Ramos (cell line): ENCODE measurements around the gene NOTCH1.

Source experiments
- in situ Hi-C: fragments of 300-500 bp; cut with MboI; formaldehyde crosslinking; loops from one replicate; pipeline ENCODE4 v1.14.3; 2022; ENCODE audit warnings: low sequenced_read_pairs; ENCODE audit not compliant: unreplicated experiment

Gene NOTCH1

DNA sequence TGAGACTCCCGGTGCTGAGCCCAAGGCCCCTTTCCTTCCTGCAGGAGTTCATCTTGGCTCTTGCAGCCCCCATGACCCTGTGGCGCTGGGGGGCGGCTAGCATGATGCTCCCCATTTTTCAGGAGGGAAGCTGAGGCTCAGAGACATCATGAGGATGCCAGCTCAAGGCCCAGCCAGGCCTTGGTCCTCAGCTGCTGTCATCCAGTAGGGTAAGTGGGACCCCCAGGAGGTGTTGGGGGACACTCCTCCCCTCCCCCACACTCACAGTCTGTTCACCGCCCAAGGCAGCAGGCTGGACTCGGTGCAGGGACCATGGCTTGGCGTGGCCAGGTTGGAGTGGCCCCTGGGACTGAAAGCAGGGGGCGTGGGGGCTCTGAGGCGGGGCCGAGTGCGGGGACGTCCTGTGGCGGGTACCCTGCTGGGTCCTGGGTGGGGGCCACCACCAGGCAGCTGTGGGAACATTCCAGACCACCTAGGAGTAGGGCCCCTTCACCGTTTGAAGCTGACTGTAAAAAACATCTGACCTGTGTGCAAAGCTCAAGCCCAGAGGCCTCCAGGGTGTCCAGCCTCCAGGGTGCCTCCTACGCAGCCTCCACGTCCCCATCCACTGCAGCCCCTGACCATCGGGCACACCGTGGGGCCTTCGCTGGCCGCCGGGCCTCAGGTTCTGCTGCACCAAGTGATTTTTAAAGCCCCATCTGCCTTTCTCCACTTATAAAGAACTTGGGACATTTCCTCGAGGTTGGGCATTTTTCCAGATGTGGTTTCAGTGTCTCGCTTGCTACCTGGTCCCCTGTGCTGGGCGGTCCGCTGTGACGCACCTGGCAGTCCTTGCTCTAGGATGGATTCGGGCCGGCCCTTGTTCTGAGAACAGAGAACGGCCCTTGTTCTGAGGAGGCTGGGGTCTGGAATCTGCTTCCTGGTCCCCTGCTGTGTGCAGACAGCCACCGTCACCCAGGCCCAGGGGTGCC is 3.4 kb upstream of the NOTCH1 start:
- in situ Hi-C loops = no loop called here

DNA sequence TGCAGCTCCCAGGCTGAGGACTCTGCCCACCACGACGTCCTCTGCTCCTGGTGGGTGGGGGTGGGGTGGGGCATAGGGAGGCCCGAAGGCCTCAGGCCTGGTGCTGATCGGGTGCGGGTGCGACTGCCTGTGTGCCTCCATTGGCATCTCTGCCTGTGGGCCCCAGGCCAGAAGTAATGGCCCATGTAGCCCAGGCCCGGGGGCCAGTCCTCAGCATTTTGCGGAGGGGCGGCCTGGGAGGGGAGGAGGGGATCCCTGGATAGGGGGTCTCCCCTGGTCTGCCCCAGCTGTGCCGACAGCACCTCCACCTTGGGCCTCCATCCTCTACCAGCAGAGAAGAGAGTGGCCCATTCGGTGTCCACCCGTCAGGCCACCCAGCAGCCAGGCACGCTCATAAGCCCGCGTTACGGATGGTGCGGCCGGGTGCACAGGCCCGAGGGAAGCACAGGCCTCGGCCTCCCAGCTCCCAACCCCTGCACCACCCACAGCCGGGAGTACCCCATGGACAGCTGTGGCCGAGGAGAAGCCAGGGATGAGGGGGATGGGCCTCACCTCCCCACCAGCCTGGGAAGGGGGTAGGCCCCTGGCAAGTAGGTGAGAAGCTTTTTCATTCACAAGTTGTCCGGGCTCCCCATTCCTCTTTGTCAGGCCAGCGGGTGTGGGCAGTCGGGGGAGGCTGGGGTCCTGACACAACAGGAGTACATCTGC is 1.8 kb upstream of the NOTCH1 start:
- in situ Hi-C loops = no loop called here

DNA sequence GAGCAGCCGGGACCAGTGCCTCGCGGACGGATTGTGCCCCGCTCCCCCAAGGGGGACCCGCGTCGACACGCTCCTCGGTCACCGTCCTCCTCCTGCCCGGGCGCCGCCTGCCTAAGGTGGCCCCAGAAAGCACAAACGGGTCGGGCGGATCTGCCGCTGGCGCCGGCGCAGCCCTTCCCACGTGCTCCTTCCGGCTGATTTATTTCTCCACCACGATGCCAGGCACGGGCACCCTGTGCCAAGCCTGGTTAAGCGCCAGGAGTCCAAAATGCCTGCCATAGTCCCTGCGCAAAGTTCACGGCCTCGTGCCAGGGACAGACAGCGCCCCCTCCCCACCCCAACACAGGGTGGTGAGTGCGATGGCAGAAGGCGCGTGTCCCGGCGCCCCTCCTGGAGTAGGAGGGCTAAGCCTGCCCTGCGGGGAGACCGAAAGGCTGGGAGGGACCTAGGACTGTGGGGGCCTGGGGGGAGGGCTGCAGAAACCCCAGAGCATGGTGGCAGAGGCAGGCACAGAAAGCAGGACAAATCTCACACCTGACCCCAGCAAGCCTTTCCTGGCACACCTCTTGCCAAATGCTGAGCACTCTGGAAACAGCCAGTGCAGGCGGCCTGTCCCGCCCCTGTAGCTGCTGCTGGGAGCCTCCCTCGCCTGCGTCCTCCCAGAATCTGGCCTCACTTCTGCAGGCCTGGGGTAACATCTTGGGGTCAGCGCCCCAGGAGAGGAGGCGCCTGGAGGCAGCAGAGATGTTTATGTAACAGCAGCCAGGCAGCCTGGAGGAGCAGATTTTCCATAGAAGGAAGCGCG is 1.1 kb upstream of the NOTCH1 start:
- in situ Hi-C loops = no loop called here

DNA sequence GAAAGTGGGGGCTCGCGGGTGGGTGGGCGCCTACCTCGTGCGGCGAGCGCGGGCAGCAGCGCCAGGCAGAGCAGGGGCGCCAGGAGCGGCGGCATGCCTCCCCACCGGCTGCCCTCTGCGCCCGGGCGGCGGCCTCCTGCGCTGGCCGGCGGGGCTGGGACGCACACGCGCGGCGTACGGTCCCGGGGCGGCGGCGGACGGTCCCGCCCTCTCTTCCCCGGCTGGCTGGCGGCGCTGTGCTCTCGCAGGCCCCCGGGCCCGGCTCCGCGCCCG is 220 bp downstream of the NOTCH1 start:
- in situ Hi-C loops = no loop called here

DNA sequence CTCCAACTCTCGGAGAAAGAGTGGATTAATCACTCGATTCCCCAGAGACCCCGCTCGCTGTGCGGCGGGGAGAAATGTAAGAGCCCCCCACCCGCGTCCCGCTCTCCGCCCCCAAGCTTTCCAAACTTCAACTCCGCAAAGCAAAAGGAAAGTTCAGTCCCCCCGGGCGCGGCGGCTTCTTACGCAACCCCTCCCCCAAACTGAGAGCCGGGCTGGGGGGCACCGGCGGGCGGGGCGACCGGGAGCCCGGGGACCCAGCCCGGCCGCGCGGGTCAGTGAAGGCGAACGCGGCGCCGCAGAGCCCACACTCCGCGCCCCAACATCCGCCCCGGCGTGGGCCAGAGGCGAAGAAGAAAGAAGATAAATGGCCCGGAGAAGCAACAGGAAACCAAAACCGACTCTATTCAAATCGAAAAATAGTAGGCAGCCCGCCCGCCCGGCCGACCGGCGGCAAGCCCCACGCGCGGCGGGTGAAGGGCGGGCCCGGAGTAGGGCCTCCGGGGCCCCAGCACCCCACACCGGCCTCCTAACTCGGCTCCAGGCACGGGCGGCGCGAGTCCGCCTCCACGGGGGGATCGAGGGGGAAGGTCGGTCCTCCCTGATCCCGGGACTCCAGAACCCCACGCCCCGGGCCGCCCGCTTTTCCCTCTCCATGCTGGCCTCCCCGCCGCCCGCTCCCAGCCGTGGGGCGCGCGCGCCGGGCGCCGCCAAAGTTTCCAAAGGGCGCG is 720 bp downstream of the NOTCH1 start:
- in situ Hi-C loops = no loop called here

DNA sequence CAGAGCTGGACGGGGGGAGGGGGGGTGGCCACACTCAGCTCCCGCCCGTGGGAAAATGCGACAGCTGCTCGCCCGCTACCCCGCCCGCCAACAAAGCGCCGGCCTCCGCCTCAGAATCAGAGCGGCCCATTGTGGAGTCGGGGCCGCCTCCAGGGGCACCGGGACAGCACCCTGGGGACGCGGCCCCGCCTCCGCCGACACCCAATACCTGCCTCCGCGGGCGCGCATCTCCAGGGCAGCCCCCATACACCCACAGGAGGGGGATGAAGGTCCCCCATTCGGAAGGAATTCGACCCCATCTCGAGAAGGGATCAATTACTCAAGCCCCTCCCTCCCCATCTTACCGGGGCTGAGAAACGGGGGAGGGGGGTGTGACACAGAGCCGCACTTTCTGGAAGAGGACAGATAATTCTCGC is 1.3 kb downstream of the NOTCH1 start:
- in situ Hi-C loops = no loop called here

DNA sequence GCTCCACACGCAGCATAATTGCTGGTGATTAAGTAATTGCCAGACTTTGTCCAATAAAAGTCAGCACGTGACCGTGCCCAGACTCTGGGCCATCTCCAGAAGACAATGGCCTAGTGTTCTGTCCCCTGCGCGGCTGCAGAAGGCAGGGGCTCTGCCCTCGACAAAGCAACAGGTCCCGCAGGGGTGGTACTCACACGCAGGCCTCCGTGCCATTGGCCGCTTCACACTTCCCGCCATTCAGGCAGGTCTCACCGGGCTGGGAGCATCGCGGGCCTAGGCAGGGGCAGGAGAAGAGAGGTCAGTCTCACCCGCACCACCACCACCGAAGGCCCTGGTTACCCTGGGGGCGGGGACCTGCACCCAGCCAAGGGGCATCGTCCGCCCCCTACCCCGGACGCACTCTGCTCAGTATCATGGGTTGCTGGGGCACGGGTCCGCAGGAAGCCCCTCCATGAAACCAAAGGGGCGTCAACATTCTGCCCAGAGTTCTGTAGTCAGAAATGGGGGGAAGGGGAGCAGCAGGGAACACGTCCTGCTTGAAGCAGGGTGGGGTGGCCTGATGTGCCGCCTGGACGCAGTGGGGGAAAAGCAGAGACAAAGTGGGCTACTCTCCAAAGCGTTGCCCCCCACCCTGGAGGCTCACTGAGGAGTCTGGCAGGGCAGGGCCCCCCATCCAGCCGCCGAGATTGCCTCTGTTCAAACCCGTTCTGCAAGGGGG is 1.9 kb downstream of the NOTCH1 start:
- in situ Hi-C loops = no loop called here

DNA sequence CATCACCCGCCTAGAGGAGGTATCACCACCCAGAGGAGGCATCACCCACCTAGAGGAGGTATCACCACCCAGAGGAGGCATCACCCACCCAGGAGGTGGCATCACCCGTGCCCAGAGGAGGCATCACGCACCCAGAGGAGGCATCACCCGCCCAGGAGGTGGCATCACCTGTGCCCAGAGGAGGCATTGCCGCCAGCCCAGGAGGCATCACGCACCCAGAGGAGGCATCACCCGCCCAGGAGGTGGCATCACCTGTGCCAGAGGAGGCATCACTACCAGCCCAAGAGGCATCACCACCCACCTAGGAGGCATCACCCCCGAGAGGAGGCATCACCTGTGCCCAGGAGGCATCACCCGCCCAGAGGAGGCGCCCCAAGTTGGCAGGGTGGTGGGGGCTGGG is 2.6 kb downstream of the NOTCH1 start:
- in situ Hi-C loops = no loop called here

DNA sequence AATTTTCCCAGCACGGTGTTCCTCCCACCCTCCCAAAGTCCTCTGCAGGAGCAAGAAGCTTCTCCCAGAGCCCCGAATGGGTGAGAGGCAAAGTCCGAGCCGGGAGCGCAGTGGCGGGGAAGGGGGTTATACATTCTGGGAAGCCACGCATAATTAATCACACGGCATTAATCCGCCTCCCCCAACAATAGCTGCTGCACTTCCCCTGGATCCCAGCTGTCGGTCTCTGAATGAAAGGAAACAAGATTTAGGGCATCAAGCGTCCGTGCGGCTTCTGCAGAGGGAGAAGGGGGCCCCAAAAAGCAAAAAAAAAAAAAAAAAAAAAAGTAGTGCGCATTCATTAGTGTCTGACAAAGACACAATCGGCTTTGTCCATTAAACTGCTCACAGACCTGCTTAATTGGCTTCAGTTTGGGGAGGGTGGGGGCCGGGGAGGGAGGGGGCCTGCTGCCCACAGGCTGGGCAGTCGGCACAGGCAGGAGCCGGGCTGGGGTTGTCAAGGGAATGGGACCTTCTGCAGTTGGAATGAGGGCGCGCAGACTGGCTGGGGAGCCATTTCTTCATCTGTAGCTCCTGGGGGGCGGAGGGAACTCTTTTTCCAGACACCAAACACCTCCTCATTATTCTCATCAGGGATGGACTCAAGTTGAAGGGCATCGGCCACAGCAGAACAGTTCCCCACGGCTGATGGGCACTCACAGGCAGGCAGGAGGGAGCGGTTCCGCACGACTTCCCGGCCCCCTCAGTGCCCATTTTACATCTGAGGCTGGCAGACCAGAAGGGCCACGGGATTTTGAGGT is 3.4 kb downstream of the NOTCH1 start:
- in situ Hi-C loops = no loop called here

DNA sequence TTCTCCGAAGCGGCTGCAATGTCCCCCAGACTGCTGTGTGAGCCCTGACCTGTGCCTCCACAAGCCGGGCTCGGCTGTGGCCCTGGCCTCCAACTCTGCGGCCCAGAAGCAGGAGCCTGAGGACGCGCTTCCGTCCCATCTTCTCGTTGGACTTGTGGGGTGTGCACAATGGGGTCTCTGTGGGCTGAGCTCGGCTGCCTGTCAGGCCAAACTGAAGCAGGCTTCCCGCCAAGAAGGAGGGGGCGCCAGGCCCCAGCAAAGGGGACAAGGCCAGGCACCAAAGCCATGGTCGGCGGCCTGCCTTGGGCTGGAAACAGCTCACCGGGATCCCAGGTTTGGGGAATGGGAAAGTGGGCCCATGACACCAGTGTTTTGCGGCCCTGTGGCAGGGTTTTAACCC is 4.1 kb downstream of the NOTCH1 start:
- in situ Hi-C loops = no loop called here

DNA sequence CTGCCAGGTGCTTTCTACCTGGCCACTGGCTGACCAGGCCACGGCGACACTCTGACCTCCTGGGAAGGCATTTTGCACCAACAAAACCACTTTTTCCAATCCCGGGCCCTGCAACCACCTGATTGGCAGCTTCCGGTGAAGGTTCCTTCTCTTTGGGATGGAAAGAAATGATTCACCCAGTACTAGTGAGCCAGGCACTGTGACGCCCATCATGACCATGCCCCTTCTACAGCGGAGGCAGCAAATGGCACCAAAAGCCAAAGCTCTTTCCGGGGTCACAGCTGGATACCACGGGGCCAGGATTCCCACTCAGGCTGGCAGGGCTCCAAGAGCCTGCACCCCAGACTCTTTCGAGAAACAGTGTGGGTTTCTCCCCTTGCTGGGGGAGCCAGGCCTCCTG is 4.7 kb downstream of the NOTCH1 start:
- in situ Hi-C loops = no loop called here

DNA sequence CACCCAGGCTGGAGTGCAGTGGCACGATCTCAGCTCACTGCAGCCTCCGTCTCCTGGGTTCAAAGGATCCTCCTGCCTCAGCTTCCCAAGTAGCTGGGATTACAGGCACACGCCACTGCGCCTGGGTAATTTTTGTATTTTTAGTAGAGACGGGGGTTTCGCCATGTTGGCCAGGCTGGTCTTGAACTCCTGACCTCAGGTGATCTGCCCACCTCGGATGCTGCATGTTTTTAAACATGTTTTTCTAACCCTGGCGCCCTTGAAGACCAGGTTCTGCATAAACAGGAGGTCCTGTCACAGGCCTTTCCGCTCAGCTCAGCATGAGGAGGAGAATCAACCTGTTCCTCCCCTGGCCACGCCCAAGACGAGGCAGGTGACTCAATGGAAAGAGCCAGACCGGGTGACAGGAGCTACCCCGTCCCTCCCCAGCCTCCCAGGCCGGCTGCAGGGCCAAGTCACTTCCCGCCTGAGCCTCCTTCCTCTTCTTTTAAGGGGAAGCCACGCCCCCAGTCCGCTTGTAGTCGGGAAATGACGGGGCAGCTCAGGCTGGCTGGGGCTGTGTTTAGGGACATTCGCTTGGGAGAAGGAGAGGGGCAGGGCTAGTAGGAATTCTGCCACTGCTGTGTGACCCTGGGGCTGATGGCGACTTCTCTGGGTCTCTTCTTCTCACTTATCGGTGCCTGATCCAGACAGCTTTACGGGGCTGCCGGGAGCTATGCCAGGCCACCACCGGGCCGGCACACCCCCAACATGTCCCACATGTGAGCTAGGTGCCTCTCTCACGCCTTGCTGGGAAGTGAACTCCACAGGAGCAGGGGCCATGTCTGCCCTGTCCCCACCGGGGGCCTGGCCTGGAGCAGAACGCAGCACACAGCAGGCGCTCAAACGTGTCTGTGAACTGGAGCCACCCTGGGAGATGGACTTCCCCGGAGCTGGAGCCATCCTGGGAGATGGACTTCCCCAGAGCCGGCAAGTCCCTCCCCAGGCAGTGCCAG is 6.1 kb downstream of the NOTCH1 start:
- in situ Hi-C loops = no loop called here

DNA sequence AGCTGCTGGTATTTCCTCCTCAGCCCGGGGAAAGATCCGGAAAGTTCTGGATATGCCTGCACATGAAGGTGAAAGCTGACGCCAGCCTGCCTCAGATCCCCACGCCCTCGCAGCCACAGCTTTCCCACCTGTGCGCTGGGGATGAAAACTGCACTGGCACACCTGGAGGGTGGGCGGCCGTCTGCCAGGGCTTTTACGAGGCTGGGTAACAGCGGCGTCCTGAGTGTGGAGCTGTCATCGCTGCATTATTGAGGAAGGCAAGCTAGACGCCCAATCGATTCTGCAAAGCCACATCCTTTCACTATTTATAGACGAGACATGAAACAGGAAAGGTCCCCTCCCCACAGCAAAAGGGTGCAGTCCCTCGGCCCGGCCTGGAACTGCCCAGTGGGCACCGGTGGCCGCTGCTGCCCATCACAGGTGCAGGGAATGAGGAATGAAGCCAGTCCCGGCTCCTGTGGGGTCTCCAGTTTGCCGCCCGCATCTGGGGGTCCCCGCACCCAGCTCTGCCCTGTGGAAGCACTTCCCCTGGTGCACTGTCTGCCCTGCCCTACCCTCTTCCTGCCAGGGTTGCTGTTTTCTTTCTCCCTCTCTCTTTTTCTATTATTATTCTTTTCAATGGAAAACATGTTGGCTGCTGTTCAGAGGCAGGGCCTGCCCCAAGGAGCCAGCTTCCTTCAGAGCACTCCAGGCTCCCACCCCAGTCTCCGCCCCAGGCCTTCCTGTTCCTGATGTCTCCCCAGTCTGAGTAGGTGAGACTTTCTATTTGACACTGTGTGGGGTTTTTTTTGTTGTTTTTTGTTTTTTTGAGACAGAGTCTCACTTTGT is 7.0 kb downstream of the NOTCH1 start:
- in situ Hi-C loops = no loop called here

DNA sequence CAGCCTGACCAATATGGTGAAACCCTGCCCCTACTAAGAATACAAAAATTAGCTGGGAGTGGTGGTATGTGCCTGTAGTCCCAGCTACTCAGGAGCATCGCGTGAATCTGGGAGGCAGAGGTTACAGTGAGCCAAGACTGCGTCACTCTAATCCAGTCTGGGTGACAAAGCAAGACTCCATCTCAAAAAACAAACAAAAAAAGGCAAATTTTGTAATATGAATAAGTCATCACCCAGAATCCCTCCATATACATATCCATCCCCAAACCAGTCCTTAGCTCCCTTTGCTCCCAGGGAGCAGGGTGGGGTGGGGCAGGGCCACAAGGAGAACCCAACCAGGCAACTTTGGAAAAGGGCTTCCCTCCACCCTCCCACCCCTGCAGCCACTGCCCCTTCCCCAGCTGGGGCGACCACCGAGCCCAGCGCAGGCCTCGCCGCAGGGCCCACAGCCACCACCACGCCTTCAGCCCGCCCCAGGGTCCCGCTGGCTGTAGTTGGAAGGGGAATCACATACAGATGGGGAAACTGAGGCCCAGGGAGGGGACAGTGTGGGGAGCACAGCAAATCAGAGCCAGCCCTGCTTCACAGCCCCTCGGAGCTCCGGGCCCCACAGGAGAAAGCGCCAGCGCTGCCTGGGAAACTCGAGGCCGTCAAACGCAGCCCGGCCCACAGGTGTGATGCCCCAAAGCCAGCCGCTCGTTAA is 7.8 kb downstream of the NOTCH1 start:
- in situ Hi-C loops = no loop called here

DNA sequence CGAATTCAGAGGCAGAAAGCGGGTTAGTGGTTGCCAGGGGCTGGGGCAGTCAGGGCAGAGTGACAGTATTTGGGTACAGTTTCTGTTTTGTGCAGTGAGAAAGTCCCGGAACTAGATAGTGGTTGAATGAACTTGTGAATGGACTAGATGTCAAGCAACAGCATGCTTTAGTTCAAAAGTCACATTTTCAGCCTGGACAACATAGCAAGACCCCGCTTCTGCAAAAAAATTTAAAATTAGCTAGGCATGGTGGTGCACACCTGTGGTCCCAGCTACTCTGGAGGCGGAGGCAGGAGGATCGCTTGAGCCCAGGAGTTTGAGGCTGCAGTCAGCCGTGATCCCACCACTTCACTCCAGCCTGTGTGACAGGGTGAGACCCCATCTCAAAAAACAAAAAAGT is 8.4 kb downstream of the NOTCH1 start:
- in situ Hi-C loops = no loop called here

DNA sequence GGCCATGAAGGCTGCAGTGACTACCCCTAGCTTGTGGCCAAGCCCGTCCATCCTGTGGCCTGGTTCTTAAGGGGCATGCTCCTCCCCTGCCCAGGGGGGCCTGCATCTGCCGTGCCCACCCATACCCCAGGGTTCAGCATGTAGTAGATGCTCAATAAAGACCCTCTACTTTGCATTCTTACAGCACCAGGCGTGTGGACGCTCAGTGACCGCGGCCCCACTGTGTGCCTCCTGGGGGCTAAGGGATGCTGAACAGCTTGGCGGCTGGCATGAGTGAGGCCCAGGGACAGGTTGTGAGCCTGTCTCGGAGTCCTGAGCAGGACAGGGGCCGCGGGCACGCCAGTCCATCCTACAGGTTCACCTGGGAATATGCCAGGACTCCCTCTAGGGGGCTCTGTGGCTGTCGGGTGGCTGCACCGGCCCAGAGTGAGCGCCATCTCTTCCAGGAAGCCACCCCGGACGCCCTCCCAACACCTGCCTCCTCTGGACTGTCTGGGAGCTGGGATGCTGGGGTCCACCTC is 9.1 kb downstream of the NOTCH1 start:
- in situ Hi-C loops = no loop called here
